ENCODE results near the gene KMT2E.
A peak's percentile ranks its signal among the peaks of the same experiment; 100 is the strongest.
"Not testable (repeated sequence)": the region's sequence is repeated elsewhere in the genome, so short reads cannot be mapped to it uniquely, and the experiment has no call there.

The KMT2E gene

DNA sequence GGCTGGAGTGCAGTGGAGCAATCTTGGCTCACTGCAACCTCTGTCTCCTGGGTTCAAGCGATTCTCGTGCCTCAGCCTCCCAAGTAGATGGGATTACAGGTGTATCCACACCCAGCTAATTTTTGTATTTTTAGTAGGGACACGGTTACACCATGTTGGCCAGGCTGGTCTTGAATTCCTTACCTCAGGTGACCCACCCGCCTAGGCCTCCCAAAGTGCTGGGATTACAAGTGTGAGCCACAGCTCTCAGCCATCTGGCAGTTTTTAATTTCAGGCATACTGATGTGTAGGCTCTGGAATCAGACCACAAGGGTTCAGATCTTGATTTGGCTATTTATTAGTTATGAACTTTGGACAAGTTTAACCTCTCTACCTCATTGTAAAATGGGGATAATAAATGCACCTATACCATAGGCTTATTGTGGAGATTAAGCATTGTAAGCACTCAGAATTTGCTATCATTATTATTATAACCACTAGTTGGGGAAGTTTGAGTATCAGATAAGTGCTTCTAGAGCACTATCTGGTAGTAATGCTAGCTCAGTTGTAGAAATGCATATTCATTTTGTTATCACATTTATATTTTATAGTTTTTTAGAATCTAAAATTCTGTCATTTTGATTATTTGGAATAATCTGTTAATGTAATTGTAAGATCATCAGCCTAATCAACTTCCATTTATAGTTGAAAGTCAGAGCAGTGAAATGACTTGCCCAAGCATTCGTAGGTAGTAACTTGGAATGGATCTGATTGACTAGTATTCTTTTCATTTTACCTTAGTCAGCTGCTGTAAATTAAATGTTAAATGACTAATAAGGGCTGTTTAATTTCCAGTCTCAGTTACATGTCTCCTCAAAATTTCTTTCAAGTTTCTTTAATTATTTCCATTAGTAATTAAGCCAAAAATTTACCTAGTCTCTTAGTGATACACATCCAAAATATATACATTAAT, 22.5 kb downstream of the KMT2E start:
- no peak for DNase-seq (ENCODE audit: insufficient read length)
- FAIRE-seq, result no peak
- TF ChIP-seq POLR2AphosphoS5 (IDR thresholded peaks at IDR 0.05; ENCODE audit: low read depth, low read length), result no peak
- no peak for TF ChIP-seq POLR2A (IDR thresholded peaks at IDR 0.05; ENCODE audit: low read depth, low read length)
- no peak for TF ChIP-seq TAF1 (IDR thresholded peaks at IDR 0.05; ENCODE audit: borderline replicate concordance, low read depth, low read length)

DNA sequence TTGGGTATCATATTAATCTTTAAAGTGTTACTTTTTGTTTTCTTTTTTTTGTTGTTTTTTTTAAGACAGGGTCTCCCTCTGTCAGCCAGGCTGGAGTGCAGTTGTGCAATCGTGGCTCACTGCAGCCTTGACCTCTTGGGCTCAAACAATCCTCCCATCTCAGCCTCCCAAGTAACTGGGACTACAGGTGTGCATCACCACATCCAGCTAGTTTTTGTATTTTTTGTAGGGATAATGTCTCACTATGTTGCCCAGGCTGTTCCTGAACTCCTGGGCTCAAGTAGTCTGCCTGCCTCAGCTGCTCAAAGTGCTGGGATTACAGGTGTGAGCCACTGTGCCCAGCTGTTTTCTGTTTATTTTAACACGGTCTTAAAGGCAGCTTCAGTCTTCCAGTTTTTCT, 23.3 kb downstream of the KMT2E start:
- no peak for FAIRE-seq
- DNase-seq (ENCODE audit: insufficient read length), result no peak
- TF ChIP-seq TAF1 (IDR thresholded peaks at IDR 0.05; ENCODE audit: borderline replicate concordance, low read depth, low read length), result no peak
- no peak for TF ChIP-seq POLR2AphosphoS5 (IDR thresholded peaks at IDR 0.05; ENCODE audit: low read depth, low read length)
- TF ChIP-seq POLR2A (IDR thresholded peaks at IDR 0.05; ENCODE audit: low read depth, low read length), result no peak

- TF ChIP-seq POLR2A (IDR thresholded peaks at IDR 0.05; ENCODE audit: low read depth, low read length), result no peak
- TF ChIP-seq POLR2AphosphoS5 (IDR thresholded peaks at IDR 0.05; ENCODE audit: low read depth, low read length), result no peak
- no peak for TF ChIP-seq TAF1 (IDR thresholded peaks at IDR 0.05; ENCODE audit: borderline replicate concordance, low read depth, low read length)
- no peak for DNase-seq (ENCODE audit: insufficient read length)
- FAIRE-seq, result no peak
These were observed 30.6 kb downstream of the KMT2E start for GRCh38 chr7:105044449-105045070.

GRCh38 chr7:105046414-105046813, 32.4 kb downstream of the KMT2E start:
- FAIRE-seq (no peak), DNase-seq (ENCODE audit: insufficient read length) (no peak)
- TF ChIP-seq TAF1 (IDR thresholded peaks at IDR 0.05; ENCODE audit: borderline replicate concordance, low read depth, low read length), result no peak
- TF ChIP-seq POLR2AphosphoS5 (IDR thresholded peaks at IDR 0.05; ENCODE audit: low read depth, low read length), result no peak
- TF ChIP-seq POLR2A (IDR thresholded peaks at IDR 0.05; ENCODE audit: low read depth, low read length), result no peak

DNA sequence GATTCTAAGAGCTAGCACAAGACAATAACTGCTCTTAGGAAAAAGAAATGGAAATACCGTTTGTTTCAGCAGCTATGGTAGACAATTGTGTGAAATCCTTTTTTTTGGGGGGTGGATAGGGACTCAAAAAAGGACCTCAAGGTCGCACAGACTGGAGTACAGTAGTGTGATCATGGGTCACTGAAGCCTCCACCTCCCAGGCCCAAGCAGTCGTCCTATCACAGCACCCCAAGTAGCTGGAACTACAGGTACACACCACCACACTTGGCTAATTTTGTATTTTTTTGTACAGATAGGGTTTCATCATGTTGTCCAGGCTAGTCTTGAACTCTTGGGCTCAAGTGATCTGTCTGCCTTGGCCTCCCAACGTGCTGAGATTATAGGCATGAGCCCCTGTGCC, 33.9 kb downstream of the KMT2E start:
- no peak for FAIRE-seq
- TF ChIP-seq POLR2AphosphoS5 (IDR thresholded peaks at IDR 0.05; ENCODE audit: low read depth, low read length), result no peak
- no peak for TF ChIP-seq POLR2A (IDR thresholded peaks at IDR 0.05; ENCODE audit: low read depth, low read length)
- no peak for TF ChIP-seq TAF1 (IDR thresholded peaks at IDR 0.05; ENCODE audit: borderline replicate concordance, low read depth, low read length)
- DNase-seq (ENCODE audit: insufficient read length), result no peak

GRCh38 chr7:105050493-105050892, 36.5 kb downstream of the KMT2E start:
- FAIRE-seq (no peak), DNase-seq (ENCODE audit: insufficient read length) (no peak)
- TF ChIP-seq TAF1 (IDR thresholded peaks at IDR 0.05; ENCODE audit: borderline replicate concordance, low read depth, low read length) (no peak), POLR2A (IDR thresholded peaks at IDR 0.05; ENCODE audit: low read depth, low read length) (no peak), POLR2AphosphoS5 (IDR thresholded peaks at IDR 0.05; ENCODE audit: low read depth, low read length) (no peak)

- not testable (repeated sequence) for FAIRE-seq; DNase-seq (ENCODE audit: insufficient read length)
These were observed 36.9 kb downstream of the KMT2E start for GRCh38 chr7:105050899-105051298.

GRCh38 chr7:105055084-105055483, 41.1 kb downstream of the KMT2E start:
- no peak for DNase-seq (ENCODE audit: insufficient read length)
- no peak for TF ChIP-seq POLR2AphosphoS5 (IDR thresholded peaks at IDR 0.05; ENCODE audit: low read depth, low read length)
- no peak for TF ChIP-seq TAF1 (IDR thresholded peaks at IDR 0.05; ENCODE audit: borderline replicate concordance, low read depth, low read length)
- no peak for FAIRE-seq

- no peak for TF ChIP-seq POLR2A (IDR thresholded peaks at IDR 0.05; ENCODE audit: low read depth, low read length)
- TF ChIP-seq TAF1 (IDR thresholded peaks at IDR 0.05; ENCODE audit: borderline replicate concordance, low read depth, low read length), result no peak
- no peak for TF ChIP-seq POLR2AphosphoS5 (IDR thresholded peaks at IDR 0.05; ENCODE audit: low read depth, low read length)
- peak; percentile 62 for FAIRE-seq
- DNase-seq (ENCODE audit: insufficient read length), result no peak
These were observed 41.6 kb downstream of the KMT2E start for GRCh38 chr7:105055621-105056020.

DNA sequence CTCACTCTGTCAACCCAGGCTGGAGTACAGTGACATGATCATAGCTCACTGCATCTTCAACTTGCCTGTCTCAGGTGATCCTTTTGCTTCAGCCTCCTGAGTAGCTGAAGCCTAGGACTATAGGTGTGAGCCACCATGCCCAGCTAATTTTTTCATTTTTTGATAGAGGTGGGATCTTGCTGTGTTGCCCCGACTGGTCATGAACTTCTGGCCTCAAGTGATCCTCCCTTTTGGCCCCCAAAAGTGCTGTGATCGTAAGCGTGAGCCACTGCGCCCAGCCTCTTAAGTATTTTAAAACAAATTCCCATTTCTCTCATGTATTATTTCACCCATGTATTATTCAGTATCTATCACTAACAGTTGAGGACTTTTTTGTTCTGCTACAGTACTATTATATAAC, 43.5 kb downstream of the KMT2E start:
- no peak for DNase-seq (ENCODE audit: insufficient read length)
- TF ChIP-seq POLR2AphosphoS5 (IDR thresholded peaks at IDR 0.05; ENCODE audit: low read depth, low read length), result no peak
- no peak for TF ChIP-seq TAF1 (IDR thresholded peaks at IDR 0.05; ENCODE audit: borderline replicate concordance, low read depth, low read length)
- TF ChIP-seq POLR2A (IDR thresholded peaks at IDR 0.05; ENCODE audit: low read depth, low read length), result no peak
- FAIRE-seq, result no peak

- TF ChIP-seq TAF1 (IDR thresholded peaks at IDR 0.05; ENCODE audit: borderline replicate concordance, low read depth, low read length), result no peak
- no peak for TF ChIP-seq POLR2AphosphoS5 (IDR thresholded peaks at IDR 0.05; ENCODE audit: low read depth, low read length)
- no peak for TF ChIP-seq POLR2A (IDR thresholded peaks at IDR 0.05; ENCODE audit: low read depth, low read length)
- FAIRE-seq, result no peak
- DNase-seq (ENCODE audit: insufficient read length), result no peak
These were observed 46.4 kb downstream of the KMT2E start for GRCh38 chr7:105060437-105060836.

GRCh38 chr7:105060923-105061322, 46.9 kb downstream of the KMT2E start:
- TF ChIP-seq POLR2A (IDR thresholded peaks at IDR 0.05; ENCODE audit: low read depth, low read length) (no peak), TAF1 (IDR thresholded peaks at IDR 0.05; ENCODE audit: borderline replicate concordance, low read depth, low read length) (no peak), POLR2AphosphoS5 (IDR thresholded peaks at IDR 0.05; ENCODE audit: low read depth, low read length) (no peak)
- FAIRE-seq (peak; percentile 27), DNase-seq (ENCODE audit: insufficient read length) (no peak)

Data from GM12892 (cell line).